ENCODE results near the gene OSBP. TPM values are rescaled to one million over a fixed set of nuclear protein-coding genes. Genes with fewer than 3 reads are reported as not detected.
"Not testable (repeated sequence)": the region's sequence is repeated elsewhere in the genome, so short reads cannot be mapped to it uniquely, and the experiment has no call there.

OSBP gene
- total RNA-seq, 1 experiment from 2014 or later: 74.1 TPM

- in situ Hi-C loops (cut with HindIII; ENCODE audit: low sequenced_read_pairs): no loop called here
Measured at GRCh38 chr11:59559886-59560285, 55.7 kb downstream of the OSBP start.

GRCh38 chr11:59558270-59558643 is 57.3 kb downstream of the OSBP start:
- in situ Hi-C loops (cut with HindIII; ENCODE audit: low sequenced_read_pairs): no loop called here
- no peak for DNase-seq (ENCODE audit: low spot score)

More at GRCh38 chr11:59559886-59560285, 55.7 kb downstream of the OSBP start:
- DNase-seq (ENCODE audit: low spot score): no peak

- in situ Hi-C loops (cut with HindIII; ENCODE audit: low sequenced_read_pairs): no loop called here
- DNase-seq (ENCODE audit: low spot score): no peak
Measured at GRCh38 chr11:59556917-59557348, 58.6 kb downstream of the OSBP start.

GRCh38 chr11:59556115-59556916 is 59.3 kb downstream of the OSBP start:
- DNase-seq (ENCODE audit: low spot score): peak; percentile 85
- in situ Hi-C loops (cut with HindIII; ENCODE audit: low sequenced_read_pairs): no loop called here

- no peak for DNase-seq (ENCODE audit: low spot score)
- in situ Hi-C loops (cut with HindIII; ENCODE audit: low sequenced_read_pairs): no loop called here
Measured at GRCh38 chr11:59555601-59556114, 59.9 kb downstream of the OSBP start.

- in situ Hi-C loops (cut with HindIII; ENCODE audit: low sequenced_read_pairs): no loop called here
- DNase-seq (ENCODE audit: low spot score): no peak
Measured at GRCh38 chr11:59553323-59553722, 62.3 kb downstream of the OSBP start.

GRCh38 chr11:59552844-59553243 is 62.7 kb downstream of the OSBP start:
- in situ Hi-C loops (cut with HindIII; ENCODE audit: low sequenced_read_pairs): no loop called here
- no peak for DNase-seq (ENCODE audit: low spot score)

- in situ Hi-C loops (cut with HindIII; ENCODE audit: low sequenced_read_pairs): no loop called here
- peak; percentile 72 for DNase-seq (ENCODE audit: low spot score)
Measured at GRCh38 chr11:59551659-59552521, 63.7 kb downstream of the OSBP start.

- peak; percentile 85 for DNase-seq (ENCODE audit: low spot score)
- in situ Hi-C loops (cut with HindIII; ENCODE audit: low sequenced_read_pairs): no loop called here
Measured at GRCh38 chr11:59550842-59551658, 64.5 kb downstream of the OSBP start.

- DNase-seq (ENCODE audit: low spot score): peak; percentile 92
- in situ Hi-C loops (cut with HindIII; ENCODE audit: low sequenced_read_pairs): no loop called here
Measured at GRCh38 chr11:59550368-59550841, 65.2 kb downstream of the OSBP start.

- DNase-seq (ENCODE audit: low spot score): no peak
- in situ Hi-C loops (cut with HindIII; ENCODE audit: low sequenced_read_pairs): no loop called here
Measured at GRCh38 chr11:59548309-59548656, 67.3 kb downstream of the OSBP start.

- DNase-seq (ENCODE audit: low spot score); in situ Hi-C loops (cut with HindIII; ENCODE audit: low sequenced_read_pairs): not testable (repeated sequence)
Measured at GRCh38 chr11:59547605-59548308, 67.8 kb downstream of the OSBP start.

- peak; percentile 40 for DNase-seq (ENCODE audit: low spot score)
- in situ Hi-C loops (cut with HindIII; ENCODE audit: low sequenced_read_pairs): no loop called here
Measured at GRCh38 chr11:59545179-59546020, 70.2 kb downstream of the OSBP start.

GRCh38 chr11:59544869-59545178 is 70.8 kb downstream of the OSBP start:
- DNase-seq (ENCODE audit: low spot score): no peak
- in situ Hi-C loops (cut with HindIII; ENCODE audit: low sequenced_read_pairs): no loop called here

GRCh38 chr11:59543713-59544112 is 71.9 kb downstream of the OSBP start:
- in situ Hi-C loops (cut with HindIII; ENCODE audit: low sequenced_read_pairs); DNase-seq (ENCODE audit: low spot score): not testable (repeated sequence)

- no peak for DNase-seq (ENCODE audit: low spot score)
- in situ Hi-C loops (cut with HindIII; ENCODE audit: low sequenced_read_pairs): no loop called here
Measured at GRCh38 chr11:59542142-59542810, 73.3 kb downstream of the OSBP start.

GRCh38 chr11:59534676-59535075 is 80.9 kb downstream of the OSBP start:
- no peak for DNase-seq (ENCODE audit: low spot score)
- in situ Hi-C loops (cut with HindIII; ENCODE audit: low sequenced_read_pairs): no loop called here

Data from G401 (cell line).